CD4-positive, alpha-beta T cell treated with Interleukin-10 for 1 hour (primary cell): ENCODE results near the gene MAGEA9B.
"Not testable (repeated sequence)": the region's sequence is repeated elsewhere in the genome, so short reads cannot be mapped to it uniquely, and the experiment has no call there.

Experiments
- DNase-seq: peaks from one replicate; pipeline ENCODE4 v3.0.0-alpha.2; 2020

MAGEA9B gene

DNA sequence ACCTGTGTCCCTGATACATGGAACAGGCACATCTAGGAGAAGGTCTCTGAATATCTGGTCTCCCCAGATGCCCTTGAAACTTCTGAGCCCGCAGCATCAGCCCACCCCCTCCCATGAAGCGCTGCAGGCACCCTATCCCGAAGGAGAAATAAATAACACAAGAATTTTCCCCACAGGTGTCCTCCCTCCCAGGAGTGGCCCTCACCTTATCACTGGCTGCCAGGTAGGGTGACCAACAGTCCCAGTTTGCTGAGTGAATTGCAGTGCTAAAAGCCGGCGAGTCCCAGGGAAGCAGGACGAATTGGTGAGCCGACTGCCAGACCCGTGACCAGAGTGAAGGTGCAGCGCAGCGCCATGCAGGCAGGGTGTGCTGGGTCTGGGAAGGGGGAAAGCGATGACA is 53.3 kb downstream of the MAGEA9B start:
- not testable (repeated sequence) for DNase-seq

DNA sequence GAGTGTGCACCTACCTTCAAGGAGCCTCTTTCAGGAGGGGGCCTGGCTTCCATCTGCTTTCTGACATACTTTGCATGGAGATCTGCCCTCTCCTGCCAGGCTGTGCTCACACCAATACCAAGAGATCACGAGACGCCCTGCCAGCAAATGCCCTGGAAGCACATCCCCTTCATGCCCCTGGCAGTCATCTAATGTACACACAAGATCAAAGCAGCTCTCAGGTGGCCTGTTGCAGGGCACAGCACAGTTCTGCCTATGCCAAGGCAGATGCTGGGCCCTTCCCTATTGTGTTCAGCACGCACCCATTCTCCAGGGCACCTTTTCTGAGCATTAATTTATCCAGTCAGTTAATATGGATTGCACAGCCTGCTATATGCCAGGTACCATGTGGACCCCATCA is 54.4 kb downstream of the MAGEA9B start:
- not testable (repeated sequence) for DNase-seq
